Urothelium cell line (cell line): Measurements from ENCODE around the gene DDX1.
A peak's percentile ranks its signal among the peaks of the same experiment; 100 is the strongest.

ENCODE experiments used
- DNase-seq: peaks from one replicate; pipeline ENCODE4 v3.0.0; 2011; ENCODE audit warnings: low spot score, mixed read lengths
- FAIRE-seq: peaks from 2 replicates; lab custom pipeline; 2011; peaks lifted over from hg19 to GRCh38; lab: Jason Lieb, UNC

Gene DDX1

DNA sequence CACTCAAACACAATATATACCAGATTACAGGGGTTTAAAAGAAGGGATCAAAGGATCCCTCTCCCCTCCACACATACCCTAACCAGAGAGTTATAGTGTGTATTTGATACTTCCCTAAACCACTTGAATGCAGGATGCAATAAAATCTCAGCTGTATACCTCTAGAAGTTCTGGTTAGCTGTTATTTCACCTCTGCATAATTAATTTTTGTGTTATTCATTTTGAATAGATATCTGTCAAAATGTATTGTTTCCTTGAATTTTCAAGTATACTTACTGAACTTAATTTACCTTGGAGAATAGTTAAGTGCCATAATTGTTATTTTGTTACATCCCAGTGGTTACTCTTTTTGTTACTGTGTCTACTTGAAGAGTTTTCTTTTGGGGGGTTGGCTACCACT, 34.5 kb downstream of the DDX1 start:
- DNase-seq, result no peak
- no peak for FAIRE-seq

DNA sequence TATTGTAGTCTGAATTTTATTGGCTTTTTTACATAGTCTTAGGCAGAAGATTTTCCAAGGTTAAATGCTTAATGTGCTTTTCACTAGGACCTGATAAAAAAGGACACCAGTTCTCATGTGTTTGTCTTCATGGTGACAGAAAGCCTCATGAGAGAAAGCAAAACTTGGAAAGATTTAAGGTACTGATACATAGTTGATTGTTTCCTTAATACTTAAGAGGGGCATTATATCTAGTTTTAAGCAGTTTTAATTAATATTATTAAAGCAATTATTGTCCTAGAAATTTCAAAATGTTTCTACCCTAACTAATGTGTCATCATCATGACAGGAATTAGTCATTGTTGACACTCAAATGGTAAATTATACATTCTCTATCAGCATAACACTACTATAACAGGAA, 35.3 kb downstream of the DDX1 start:
- no peak for DNase-seq
- no peak for FAIRE-seq

DNA sequence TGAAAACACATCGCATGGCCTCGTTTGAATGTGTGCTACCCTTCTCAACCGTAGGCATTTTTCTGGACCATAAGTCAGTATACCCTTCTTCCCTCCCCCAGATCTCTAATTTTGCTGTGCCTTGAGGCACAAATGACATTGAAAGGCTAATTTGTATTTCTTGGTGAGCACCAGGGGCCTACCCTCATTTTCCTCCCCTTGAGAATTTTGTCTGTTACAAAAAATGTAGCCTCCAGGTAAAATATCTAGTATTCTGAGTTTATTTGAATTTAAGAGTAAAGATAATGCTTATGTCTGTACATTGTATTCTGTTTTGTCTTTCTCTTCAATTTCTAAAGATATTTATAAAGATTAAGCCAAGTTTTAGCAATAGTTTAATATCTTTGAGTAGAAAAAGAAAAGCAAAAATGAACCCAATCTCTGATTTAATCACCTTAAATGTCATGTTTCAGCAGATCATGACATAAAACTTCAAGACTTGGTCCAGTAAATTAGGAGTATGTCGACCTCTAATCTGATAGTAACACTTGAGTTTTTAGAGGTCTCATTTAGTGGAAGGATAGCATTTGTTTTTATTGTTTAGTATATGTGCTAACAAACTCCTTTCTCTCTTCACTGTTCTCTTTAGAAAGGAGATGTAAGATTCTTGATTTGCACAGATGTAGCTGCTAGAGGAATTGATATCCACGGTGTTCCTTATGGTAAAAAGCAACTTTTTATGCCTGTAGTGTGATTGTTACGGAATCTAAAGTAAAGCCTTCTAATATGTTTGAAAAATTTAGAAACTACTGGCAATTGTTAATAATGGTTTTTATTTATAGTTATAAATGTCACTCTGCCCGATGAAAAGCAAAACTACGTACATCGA, 36.4 kb downstream of the DDX1 start:
- FAIRE-seq, result no peak

DNA sequence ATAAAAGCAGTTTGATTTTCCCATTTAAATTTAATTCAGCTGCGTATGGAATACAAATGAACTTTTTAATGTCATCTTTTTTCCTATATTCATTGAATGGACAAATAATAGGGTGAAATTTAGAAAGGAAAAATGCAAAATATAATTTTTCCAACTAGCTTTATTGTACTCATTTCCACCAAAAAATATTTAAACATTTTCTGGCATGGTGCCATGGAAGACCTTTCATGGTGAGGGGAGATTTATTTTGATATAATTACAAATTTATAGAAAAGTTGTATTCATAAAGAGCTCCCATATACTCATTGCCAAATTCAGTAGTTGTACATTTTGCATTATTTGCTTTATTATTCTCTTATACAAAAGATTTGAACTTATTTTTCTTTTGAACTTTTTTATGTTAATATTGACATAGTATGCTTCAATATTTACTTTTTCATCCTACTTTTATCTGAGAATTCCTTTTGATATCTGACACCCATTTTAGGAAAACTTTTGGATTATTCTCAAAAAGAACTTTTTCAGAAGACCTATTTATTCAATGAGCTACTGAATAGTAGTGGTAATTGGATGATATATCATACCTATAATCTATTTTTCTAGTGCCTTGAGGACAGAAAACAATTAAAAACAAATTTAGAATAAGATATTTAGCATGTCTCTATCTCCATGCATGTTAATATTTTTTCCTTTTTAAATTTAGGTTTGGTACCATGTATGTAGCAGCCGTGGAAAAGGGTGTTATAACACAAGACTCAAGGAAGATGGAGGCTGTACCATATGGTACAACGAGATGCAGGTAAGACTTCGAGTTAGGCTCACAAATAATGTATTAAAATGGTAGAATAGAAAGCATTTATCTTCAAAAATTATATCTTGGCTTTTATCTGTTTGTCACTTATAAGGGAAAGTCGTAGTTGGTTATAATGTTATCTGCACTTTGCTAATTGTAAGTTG, 37.5 kb downstream of the DDX1 start:
- DNase-seq (no peak), FAIRE-seq (no peak)

More for the DNA sequence above, 36.4 kb downstream of the DDX1 start:
- no peak for DNase-seq

DNA sequence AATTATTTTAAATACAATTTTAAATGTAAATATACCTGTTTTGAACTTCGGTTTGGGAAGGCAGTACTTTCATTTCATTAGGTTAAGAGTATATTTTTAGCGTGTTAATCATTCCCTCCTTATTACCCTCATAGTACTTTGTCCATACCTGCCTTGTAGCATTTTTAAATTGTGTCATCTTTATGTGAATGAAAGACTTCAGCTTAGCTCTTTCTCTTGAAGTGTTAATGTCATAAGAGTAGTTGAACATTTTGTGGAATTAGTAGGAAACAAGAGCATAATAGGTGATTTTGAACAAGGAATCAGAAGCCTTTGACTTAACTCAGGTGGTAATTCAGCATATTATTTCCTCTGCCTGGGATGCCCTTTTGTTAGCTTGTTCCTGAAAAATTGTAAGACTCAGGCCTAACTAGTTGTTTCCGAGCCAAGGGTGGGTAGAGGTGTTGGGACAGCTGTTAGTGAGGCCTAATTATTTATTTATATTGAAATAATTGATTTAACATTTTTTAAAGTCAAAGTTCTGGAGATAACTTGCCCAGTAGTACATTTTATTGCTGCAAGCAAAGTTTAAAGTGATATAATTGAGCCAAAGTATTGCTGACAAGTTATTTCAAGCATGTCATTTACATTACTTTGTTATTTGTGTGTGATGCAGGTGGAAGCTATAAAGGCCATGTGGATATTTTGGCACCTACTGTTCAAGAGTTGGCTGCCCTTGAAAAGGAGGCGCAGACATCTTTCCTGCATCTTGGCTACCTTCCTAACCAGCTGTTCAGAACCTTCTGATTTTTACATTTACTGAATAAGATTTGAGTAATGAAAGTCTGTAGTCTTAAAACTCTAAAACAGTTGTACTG, 38.7 kb downstream of the DDX1 start:
- no peak for FAIRE-seq
- DNase-seq, result no peak

DNA sequence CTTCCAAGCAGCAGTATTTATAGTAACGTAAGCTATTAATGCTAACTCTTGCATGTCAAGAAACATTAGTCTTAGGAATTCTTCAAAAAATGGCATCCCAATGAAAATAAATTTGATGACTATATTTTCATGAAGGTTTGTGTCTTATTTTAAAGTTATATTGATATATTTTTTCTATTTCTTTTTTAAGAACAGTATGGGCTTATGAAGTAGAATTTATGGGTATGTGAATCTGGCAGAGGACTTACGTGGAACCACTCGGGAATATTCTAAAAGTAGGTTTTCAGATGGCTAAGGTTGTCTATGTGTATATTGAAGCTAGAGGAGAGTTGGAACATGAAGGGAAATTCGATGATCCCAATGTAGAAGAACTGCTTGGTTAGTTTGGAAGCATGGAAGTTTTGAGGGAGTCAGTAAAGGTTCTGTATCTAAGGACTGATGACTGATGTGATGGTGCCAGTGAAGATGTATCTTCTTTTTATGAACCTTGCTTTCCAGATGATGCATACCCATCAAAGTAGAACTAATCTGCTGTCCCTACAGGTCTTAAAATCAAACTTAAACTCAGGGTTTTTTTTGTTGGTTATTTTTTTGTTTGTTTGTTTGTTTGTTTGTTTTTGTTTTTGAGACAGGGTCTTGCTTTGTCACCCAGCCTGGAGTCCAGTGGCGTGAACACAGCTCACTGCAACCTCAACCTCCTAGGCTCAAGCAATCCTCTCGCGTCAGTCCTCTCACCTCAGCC, 39.5 kb downstream of the DDX1 start:
- FAIRE-seq, result no peak
- no peak for DNase-seq

DNA sequence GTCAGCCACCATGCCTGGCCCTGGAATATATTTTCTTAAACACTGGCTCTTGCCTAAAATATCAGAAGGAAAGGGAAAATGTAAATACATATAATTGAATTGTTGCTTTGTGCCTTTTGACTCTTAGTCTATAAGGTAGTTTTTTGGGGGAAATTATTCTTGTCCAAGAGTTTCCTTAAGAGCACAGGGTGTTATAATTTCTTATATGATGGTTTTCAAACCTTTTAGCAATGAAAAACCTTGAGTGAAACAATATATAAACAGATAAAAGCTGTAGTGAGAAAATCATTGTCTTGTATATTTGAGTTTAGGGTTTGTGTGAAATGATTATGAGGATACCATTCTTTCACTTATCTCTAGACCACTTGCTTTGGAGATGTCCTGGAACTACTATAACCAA, 40.2 kb downstream of the DDX1 start:
- no peak for DNase-seq
- no peak for FAIRE-seq

DNA sequence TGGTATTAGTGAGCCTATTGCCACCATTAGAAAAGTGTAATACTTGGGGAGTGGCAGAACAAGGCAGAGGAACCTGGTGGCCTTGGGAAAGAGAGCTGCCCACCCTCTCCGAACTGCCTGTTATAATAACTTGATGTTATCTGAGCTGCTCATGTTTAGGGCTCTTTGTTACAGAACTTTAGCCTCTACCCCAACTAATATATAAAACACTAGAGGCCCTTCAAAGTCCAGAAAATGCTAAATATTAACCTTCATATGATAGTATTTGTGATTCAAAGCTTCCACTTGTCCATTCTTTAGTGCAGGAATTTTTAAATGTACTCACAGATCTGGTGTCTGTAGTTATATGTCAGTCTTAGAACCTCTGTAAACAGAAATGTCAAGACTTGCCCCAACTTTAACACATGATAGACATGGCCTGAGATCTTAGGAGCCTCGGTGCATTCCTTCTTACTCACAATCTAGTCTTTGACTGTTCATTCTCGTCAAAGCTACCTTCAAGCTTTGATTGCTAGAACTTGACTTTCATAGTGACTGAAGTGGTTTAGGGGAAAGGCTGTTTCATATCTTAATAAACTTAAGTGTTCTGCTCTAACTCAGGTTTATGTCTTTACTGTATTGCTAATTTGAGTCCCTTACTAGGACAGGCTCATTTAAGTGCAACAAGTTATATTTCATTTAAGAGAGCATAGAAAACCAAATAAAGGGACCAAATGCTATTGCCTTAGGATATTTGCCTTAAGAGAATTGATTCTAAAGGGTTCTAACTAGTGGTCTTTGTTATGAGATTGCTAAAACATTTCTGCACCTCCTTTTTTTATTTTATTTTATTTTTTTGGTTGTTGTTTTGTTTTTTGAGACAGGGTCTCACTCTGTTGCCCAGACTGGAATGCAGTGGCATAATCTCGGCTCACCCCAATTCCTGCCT, 41.6 kb downstream of the DDX1 start:
- FAIRE-seq (no peak), DNase-seq (no peak)

DNA sequence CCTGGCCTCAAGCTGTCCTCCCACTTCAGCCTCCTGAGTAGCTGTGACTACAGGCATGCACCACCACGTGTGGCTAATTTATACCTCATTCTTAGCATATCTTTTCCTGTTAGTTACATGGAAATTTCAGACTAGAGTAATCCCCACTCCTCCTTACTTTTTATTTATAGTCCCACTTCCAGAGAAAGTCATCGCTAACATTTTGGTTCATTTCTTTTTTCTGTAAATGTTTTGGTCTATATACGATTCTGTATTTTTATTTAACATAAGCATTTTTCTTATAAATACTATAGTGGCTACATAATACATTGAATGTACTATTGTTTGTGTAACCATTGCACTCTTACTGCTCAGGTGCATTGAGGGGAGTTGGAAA, 42.3 kb downstream of the DDX1 start:
- DNase-seq (no peak), FAIRE-seq (no peak)

DNA sequence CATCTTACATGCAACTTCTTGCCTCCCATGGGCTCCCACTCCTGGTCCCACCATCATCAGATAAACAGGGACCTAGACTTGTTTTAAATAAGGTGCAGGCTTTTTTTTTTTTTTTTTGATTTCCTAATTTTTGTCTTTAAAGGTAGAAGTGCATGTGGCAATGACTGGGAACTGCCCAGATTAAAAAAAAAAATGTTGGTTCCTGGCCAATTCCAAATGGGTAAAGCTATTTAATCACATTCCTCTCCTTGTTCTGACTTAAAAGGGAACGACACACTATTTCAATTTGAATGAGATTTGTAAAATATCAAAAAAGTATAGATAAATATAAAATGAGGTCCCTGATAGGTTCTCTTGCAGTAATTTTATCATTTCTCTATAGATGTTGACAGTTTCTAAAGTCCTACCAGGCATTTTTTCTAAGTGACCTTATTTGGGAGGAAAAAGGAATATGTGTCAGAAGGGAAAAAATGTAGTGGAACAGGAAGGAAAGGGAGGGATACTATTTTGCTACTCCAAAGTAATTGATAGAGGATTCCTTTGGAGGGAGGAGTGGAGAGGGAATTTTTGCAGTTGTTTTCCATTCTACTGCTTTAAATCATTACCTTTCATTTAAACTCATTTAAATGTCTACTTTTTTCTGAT, 43.3 kb downstream of the DDX1 start:
- FAIRE-seq (no peak), DNase-seq (no peak)

DNA sequence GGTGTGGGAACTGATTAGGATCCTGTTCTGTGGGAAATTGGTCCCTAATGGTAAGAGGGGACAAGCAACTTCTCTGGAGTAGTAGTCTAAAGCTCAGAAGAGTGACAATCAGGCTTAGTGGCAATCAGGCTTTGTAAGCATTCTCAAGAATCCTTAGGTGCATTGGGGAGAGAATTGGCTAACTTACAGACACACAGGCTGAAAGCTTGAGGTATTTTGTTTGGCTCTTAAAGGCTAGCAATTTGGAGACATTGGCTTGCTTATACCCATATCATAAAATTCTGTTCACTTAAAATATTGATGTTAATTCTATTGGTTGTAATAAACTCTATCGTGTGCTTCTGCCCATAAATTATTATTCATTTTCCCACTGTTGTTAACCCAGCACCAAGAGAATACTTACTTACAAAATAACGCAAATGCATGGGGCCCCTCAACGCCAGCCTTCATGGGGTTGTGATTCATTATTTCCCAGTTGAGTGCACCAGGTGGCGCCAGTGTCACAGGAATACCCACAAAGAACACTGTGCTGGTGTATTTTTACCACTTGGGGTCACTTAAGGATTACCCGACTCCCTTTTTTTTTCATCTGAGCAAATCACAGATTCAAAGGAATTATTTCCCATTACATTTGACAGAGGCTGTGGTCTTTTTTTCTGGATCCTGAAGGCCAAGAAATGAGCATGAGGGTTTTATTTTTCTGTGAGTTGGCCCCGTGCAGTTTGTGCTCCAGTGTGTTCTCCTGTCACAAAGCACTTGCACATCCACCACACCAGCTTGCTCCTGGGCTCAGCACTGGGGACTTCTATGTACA, 45.5 kb downstream of the DDX1 start:
- FAIRE-seq (no peak), DNase-seq (peak; percentile 73)

DNA sequence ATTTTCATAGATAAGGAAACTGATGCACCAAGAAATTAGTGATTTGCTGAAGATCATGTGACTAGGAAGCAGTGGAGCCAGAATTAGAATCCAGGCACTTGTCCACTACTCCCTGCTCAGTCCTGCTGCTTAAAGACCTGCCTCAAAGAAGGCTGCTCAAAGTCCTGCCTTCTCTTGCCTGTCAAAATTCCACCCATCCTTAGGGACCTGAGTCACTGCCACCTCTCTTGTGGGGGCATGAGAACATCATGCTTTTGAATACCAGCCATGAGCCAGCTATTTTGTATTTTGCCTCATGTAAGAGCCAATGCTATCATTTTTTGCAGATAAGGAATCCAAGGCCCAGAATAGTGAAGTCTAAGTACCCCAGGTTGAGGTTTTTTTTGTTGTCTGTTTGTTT, 47.1 kb downstream of the DDX1 start:
- DNase-seq (no peak), FAIRE-seq (no peak)

DNA sequence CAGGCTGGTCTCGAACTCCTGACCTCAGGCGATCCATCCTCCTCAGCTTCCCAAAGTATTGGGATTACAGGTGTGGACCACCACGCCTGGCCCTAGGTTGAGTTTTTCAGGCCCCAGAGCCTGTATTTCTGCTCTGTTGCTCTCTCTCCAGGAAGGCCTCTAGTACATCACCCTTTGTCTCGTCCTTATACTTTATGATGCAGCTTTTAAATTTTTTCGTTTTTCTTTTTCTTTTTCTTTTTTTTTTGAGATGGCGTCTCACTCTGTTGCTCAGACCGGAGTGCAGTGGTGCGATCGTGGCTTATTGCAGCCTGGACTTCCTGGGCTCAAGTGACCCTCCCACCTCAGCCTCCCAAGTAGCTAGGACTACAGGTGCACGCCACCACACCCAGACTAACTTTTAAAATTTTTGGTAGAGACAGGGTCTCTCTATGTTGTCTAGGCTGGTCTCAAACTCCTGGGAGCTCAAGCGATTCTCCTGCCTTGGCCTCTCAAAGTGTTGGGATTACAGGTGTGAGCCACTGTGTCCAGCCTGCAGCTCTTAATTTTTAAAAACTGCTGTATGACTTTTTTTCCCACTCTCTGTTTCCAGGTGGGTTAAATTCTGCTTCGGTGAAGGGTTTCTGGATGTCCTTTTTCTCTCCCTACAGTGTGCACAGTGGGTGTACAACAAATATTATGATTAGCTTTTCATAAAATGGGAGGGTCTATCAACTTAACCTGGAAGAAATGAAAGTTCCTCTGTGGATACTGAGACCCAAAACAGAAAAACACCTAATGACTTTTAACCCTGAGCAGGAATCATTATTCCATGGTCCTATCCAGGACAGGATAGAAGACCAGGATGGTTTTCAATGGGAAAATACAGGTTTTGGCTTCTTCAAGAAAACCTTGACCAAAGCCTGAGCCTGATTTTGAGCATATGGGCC, 47.9 kb downstream of the DDX1 start:
- FAIRE-seq (no peak), DNase-seq (no peak)

DNA sequence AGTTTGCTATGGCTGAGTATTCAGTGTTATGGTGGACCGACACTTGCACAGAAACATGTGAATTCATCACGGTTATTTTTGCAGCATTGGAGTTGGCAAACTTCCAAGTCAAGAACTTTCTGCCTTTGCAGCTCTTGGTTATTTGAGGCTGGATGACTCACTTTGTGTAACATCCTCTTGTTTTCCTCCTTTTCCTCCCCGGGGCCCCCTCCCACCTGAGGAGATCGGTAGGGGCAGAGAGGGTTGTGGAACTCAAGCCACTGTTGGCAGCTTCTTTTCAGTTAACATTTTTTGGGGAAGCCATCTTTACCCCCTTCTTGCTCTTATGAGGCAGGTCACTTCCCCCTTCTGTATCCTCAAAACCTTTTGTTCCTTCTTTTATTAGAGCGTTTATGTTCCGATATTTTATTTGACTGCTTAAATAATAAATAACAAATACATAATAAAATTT, 48.6 kb downstream of the DDX1 start:
- peak; percentile 82 for DNase-seq

DNA sequence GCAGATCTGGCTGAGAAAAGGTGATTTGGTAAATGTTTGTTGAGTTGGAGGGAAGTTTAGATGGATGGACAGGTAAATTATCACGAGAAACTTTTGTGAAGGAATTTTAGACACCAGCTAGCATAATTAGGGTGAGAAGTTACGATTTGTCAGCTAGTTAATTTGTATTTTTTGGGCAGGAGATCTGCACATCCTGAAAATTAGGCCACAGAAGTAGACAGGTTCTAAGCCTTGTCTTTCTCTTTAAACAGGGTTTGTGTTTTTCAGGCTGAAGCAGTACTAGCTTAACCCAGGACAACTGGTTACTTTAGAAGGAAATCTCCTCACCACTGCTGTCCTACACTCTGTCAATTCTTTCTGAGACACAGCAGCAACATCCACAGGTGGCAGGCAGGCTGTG, 49.1 kb downstream of the DDX1 start:
- FAIRE-seq, result no peak
- no peak for DNase-seq

More for the DNA sequence above, 48.6 kb downstream of the DDX1 start:
- no peak for FAIRE-seq

DNA sequence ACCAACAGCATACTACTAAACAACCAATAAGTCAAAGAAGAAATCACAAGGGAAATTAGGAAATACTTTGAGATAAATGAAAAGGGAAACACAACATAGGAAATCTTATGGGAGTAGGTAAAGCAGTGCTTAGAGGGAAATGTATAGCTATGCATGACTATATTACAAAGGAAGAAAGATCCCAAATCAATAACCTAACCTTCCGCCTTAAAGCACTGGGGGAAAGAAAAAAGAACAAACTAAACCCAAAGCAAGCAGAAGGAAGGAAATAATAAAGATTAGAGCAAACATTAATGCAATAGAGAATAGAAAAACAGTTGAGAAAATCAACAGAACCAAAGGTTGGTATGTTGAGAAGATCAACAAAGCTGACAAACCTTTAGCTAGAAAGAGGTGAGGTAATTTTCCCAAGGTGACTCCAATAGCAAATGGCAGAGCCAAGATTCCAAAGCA, 49.9 kb downstream of the DDX1 start:
- no peak for FAIRE-seq

More for the DNA sequence above, 49.9 kb downstream of the DDX1 start:
- no peak for DNase-seq
